Ovary (tissue), 3 donors: ENCODE data around the gene EHBP1.

Experiments used
- EP300 ChIP-seq: sonication (generic); formaldehyde crosslinking; IDR thresholded peaks from one replicate; pipeline ENCODE4 v1.6.1; 2017; ENCODE audit warnings: antibody characterized with exemption
- TF ChIP-seq, protein P1 (sequence below), 3 donors: fragments of 450-650 bp in 2 of 3; fragments of 200-600 bp in 1 of 3; IDR thresholded peaks; one replicate each; pipeline versions ENCODE4 v1.5.1 to v1.8.0; 2016 to 2022; ENCODE audit warnings: antibody characterized with exemption in 3 of 3, mild to moderate bottlenecking in 1 of 3
- donor health status: DM: no; HTN: no; CAD: no.

DNA sequence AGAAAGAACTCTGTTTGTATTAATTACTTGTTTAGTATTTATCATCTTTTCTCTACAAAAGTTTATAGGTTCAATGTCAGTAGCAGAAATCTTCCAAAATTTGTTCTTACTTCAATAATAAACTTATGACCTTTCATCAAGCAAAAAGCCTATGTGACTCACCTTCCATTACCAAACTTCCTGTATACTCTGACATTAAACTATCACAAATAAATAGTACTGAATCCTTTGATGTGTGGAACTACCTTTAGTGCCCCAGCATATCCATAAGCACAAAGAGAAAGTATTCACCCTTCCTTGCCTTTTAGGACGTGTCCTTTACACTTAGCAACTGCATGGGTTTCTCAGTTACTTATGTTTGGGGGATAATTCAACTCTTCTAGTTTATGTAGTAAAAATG is 166.0 kb downstream of the EHBP1 start:
- no peak for TF ChIP-seq EP300
- TF ChIP-seq, protein P1, sequence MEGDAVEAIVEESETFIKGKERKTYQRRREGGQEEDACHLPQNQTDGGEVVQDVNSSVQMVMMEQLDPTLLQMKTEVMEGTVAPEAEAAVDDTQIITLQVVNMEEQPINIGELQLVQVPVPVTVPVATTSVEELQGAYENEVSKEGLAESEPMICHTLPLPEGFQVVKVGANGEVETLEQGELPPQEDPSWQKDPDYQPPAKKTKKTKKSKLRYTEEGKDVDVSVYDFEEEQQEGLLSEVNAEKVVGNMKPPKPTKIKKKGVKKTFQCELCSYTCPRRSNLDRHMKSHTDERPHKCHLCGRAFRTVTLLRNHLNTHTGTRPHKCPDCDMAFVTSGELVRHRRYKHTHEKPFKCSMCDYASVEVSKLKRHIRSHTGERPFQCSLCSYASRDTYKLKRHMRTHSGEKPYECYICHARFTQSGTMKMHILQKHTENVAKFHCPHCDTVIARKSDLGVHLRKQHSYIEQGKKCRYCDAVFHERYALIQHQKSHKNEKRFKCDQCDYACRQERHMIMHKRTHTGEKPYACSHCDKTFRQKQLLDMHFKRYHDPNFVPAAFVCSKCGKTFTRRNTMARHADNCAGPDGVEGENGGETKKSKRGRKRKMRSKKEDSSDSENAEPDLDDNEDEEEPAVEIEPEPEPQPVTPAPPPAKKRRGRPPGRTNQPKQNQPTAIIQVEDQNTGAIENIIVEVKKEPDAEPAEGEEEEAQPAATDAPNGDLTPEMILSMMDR (IDR thresholded peaks at IDR 0.05) = no peak
